HuH-7.5 (cell line): ENCODE measurements around the gene BET1.
A peak's percentile ranks its signal among the peaks of the same experiment; 100 is the strongest.
"Not testable (repeated sequence)": the region's sequence is repeated elsewhere in the genome, so short reads cannot be mapped to it uniquely, and the experiment has no call there.

ENCODE experiments used
- DNase-seq: peaks from one replicate; pipeline ENCODE4 v3.0.0; 2011; ENCODE audit warnings: low spot score

Gene BET1

GRCh38 chr7:94004024-94004951 lies at the start of gene BET1:
TSS of gene BET1 (minus strand) at chr7:94004355. CDS start at chr7:94004216, 139 bp downstream.
- DNase-seq, result peak; percentile 74

GRCh38 chr7:94053532-94053931 lies 49.4 kb upstream of the BET1 start:
- DNase-seq, result no peak

- DNase-seq, result no peak
These were observed 48.4 kb upstream of the BET1 start for GRCh38 chr7:94052398-94053180.

GRCh38 chr7:94050046-94050445 lies 45.9 kb upstream of the BET1 start:
- DNase-seq, result no peak

- no peak for DNase-seq
These were observed 45.5 kb upstream of the BET1 start for GRCh38 chr7:94049615-94050014.

- DNase-seq, result no peak
These were observed 44.6 kb upstream of the BET1 start for GRCh38 chr7:94048755-94049154.

GRCh38 chr7:94047956-94048355 lies 43.8 kb upstream of the BET1 start:
- no peak for DNase-seq

GRCh38 chr7:94045581-94045980 lies 41.4 kb upstream of the BET1 start:
- no peak for DNase-seq

- DNase-seq, result no peak
These were observed 40.7 kb upstream of the BET1 start for GRCh38 chr7:94044806-94045205.

GRCh38 chr7:94043299-94043698 lies 39.1 kb upstream of the BET1 start:
- DNase-seq, result no peak

GRCh38 chr7:94042381-94042780 lies 38.2 kb upstream of the BET1 start:
- no peak for DNase-seq

- DNase-seq, result no peak
These were observed 37.4 kb upstream of the BET1 start for GRCh38 chr7:94041529-94041928.

- no peak for DNase-seq
These were observed 36.1 kb upstream of the BET1 start for GRCh38 chr7:94040254-94040653.

- DNase-seq, result no peak
These were observed 35.3 kb upstream of the BET1 start for GRCh38 chr7:94039368-94040035.

- no peak for DNase-seq
These were observed 27.7 kb upstream of the BET1 start for GRCh38 chr7:94031865-94032264.

GRCh38 chr7:94030634-94031033 lies 26.5 kb upstream of the BET1 start:
- no peak for DNase-seq

GRCh38 chr7:94029976-94030375 lies 25.8 kb upstream of the BET1 start:
- no peak for DNase-seq

- no peak for DNase-seq
These were observed 24.6 kb upstream of the BET1 start for GRCh38 chr7:94028768-94029167.

GRCh38 chr7:94026619-94027018 lies 22.5 kb upstream of the BET1 start:
- not testable (repeated sequence) for DNase-seq

GRCh38 chr7:94022550-94022949 lies 18.4 kb upstream of the BET1 start:
- no peak for DNase-seq

GRCh38 chr7:94016786-94017185 lies 12.6 kb upstream of the BET1 start:
- DNase-seq, result no peak

GRCh38 chr7:94015538-94015937 lies 11.4 kb upstream of the BET1 start:
- DNase-seq, result no peak

GRCh38 chr7:94012746-94013145 lies 8.6 kb upstream of the BET1 start:
- no peak for DNase-seq
